ENCODE data around the gene UBE2G1. TPM values are rescaled to one million over a fixed set of nuclear protein-coding genes. Genes with fewer than 3 reads are reported as not detected.

The UBE2G1 gene
- polyA plus RNA-seq, 1 donor (not counting 4 experiments of a cell fraction or from before 2014, with no cell fraction given), result 86.2 TPM

DNA sequence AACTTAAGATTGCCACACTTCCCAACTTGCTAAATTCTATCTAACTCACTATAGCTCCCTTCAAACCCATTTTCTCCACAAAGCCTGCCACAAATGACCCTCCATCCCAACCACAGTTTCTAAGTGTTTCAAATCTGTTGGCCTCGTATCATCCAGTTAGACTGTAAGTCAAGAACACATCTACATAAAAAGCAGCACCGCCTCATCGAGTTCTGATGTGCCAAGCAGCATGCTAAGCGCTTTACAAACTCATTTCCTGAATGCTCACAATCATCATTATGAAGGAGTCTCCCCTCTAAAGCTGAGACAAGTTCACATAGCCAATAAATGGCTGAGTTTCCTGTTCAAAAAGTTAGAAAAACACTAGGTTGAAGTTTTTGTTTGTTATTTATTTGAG lies 93.5 kb downstream of the UBE2G1 start:
- DNase-seq (ENCODE audit: low read depth, low spot score), result no peak
- no peak overlapping the region for H3K4me2 ChIP-seq (ENCODE audit: control insufficient read depth, extremely low read depth, insufficient read depth, low read depth, low read length)
- TF ChIP-seq EZH2 (IDR thresholded peaks at IDR 0.05; ENCODE audit: low read length), result no peak
- TF ChIP-seq, protein P1, sequence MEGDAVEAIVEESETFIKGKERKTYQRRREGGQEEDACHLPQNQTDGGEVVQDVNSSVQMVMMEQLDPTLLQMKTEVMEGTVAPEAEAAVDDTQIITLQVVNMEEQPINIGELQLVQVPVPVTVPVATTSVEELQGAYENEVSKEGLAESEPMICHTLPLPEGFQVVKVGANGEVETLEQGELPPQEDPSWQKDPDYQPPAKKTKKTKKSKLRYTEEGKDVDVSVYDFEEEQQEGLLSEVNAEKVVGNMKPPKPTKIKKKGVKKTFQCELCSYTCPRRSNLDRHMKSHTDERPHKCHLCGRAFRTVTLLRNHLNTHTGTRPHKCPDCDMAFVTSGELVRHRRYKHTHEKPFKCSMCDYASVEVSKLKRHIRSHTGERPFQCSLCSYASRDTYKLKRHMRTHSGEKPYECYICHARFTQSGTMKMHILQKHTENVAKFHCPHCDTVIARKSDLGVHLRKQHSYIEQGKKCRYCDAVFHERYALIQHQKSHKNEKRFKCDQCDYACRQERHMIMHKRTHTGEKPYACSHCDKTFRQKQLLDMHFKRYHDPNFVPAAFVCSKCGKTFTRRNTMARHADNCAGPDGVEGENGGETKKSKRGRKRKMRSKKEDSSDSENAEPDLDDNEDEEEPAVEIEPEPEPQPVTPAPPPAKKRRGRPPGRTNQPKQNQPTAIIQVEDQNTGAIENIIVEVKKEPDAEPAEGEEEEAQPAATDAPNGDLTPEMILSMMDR (optimal IDR thresholded peaks at IDR 0.05 in 1 of 3, IDR thresholded peaks at IDR 0.05 in 1 of 3, conservative IDR thresholded peaks at IDR 0.05 in 1 of 3; ENCODE audit: extremely low read depth in 1 of 3, insufficient read depth in 2 of 3, low read length in 3 of 3), result no peak
- dilution Hi-C loops (cut with MboI; ENCODE audit: extremely low pct_ligation_motif_present, low sequenced_read_pairs), result no loop called here
- no peaks in the 10 kb centered on the region for H3K9me3 ChIP-seq (ENCODE audit: control insufficient read depth, low read depth, low read length)
- no peak for FAIRE-seq
- H3K27ac ChIP-seq (ENCODE audit: control insufficient read depth, insufficient read depth, low read length), result peak overlapping the region; percentile 1
- H4K20me1 ChIP-seq (ENCODE audit: control insufficient read depth, extremely low read depth, insufficient read depth, low read length), result peaks cover 2% of the 10 kb centered on the region
- H2AFZ ChIP-seq (ENCODE audit: control insufficient read depth, low read length), result no peak overlapping the region
- H3K4me3 ChIP-seq (ENCODE audit: control insufficient read depth in 2 of 3, extremely low read depth in 1 of 3, insufficient read depth in 2 of 3, low read depth in 1 of 3, low read length in 3 of 3), result no peak overlapping the region
- H3K36me3 ChIP-seq (ENCODE audit: control insufficient read depth in 2 of 2, extremely low read depth in 1 of 2, insufficient read depth in 2 of 2, low read length in 2 of 2), result peaks cover 9 to 42% of the 10 kb centered on the region in 2 experiments
- no peaks in the 10 kb centered on the region for H3K27me3 ChIP-seq (ENCODE audit: control insufficient read depth, extremely low read depth, insufficient read depth, low read length)
- no peaks in the 10 kb centered on the region for H3K4me1 ChIP-seq (ENCODE audit: control insufficient read depth, extremely low read depth, insufficient read depth, low read length)
- peaks cover 2% of the 10 kb centered on the region for H3K9me1 ChIP-seq (ENCODE audit: control insufficient read depth, extremely low read depth, insufficient read depth, low read length)
- H3K79me2 ChIP-seq (ENCODE audit: control insufficient read depth, insufficient read depth, low read length), result peaks cover 35% of the 10 kb centered on the region
- no peak overlapping the region for H3K9ac ChIP-seq (ENCODE audit: control insufficient read depth, extremely low read depth, insufficient read depth, low read length)

- Histone ChIP-seq H3K27ac (ENCODE audit: control insufficient read depth, insufficient read depth, low read length) (peak overlapping the region; percentile 32), H3K4me3 (ENCODE audit: control insufficient read depth in 2 of 3, extremely low read depth in 1 of 3, insufficient read depth in 2 of 3, low read depth in 1 of 3, low read length in 3 of 3) (no peak overlapping the region), H3K4me2 (ENCODE audit: control insufficient read depth, extremely low read depth, insufficient read depth, low read depth, low read length) (no peak overlapping the region), H3K79me2 (ENCODE audit: control insufficient read depth, insufficient read depth, low read length) (peaks cover 30% of the 10 kb centered on the region), H2AFZ (ENCODE audit: control insufficient read depth, low read length) (no peak overlapping the region), H3K9ac (ENCODE audit: control insufficient read depth, extremely low read depth, insufficient read depth, low read length) (no peak overlapping the region), H3K9me3 (ENCODE audit: control insufficient read depth, low read depth, low read length) (no peaks in the 10 kb centered on the region), H4K20me1 (ENCODE audit: control insufficient read depth, extremely low read depth, insufficient read depth, low read length) (no peaks in the 10 kb centered on the region), H3K9me1 (ENCODE audit: control insufficient read depth, extremely low read depth, insufficient read depth, low read length) (peaks cover 2% of the 10 kb centered on the region), H3K36me3 (ENCODE audit: control insufficient read depth in 2 of 2, extremely low read depth in 1 of 2, insufficient read depth in 2 of 2, low read length in 2 of 2) (peaks cover 11 to 38% of the 10 kb centered on the region in 2 experiments), H3K4me1 (ENCODE audit: control insufficient read depth, extremely low read depth, insufficient read depth, low read length) (no peaks in the 10 kb centered on the region), H3K27me3 (ENCODE audit: control insufficient read depth, extremely low read depth, insufficient read depth, low read length) (no peaks in the 10 kb centered on the region)
- FAIRE-seq (no peak), DNase-seq (ENCODE audit: low read depth, low spot score) (no peak)
- dilution Hi-C loops (cut with MboI; ENCODE audit: extremely low pct_ligation_motif_present, low sequenced_read_pairs), result no loop called here
- TF ChIP-seq, protein P1 (optimal IDR thresholded peaks at IDR 0.05 in 1 of 3, IDR thresholded peaks at IDR 0.05 in 1 of 3, conservative IDR thresholded peaks at IDR 0.05 in 1 of 3; ENCODE audit: extremely low read depth in 1 of 3, insufficient read depth in 2 of 3, low read length in 3 of 3), result no peak
- TF ChIP-seq EZH2 (IDR thresholded peaks at IDR 0.05; ENCODE audit: low read length), result no peak
Measured at GRCh38 chr17:4272213-4272971, 94.1 kb downstream of the UBE2G1 start.
